ENCODE measurements around the gene ARAP3. TPM values are rescaled to one million over a fixed set of nuclear protein-coding genes. Genes with fewer than 3 reads are reported as not detected.
A peak's percentile ranks its signal among the peaks of the same experiment; 100 is the strongest.

ARAP3 gene
- total RNA-seq, 2 donors from 2014 or later = 17.5 to 22.6 TPM

GRCh38 chr5:141672071-141672840 is 9.8 kb downstream of the ARAP3 start:
- H3K27me3 Mint-ChIP-seq = no peaks in the 10 kb centered on the region
- H3K9me3 Mint-ChIP-seq = no peaks in the 10 kb centered on the region
- peak; percentile 16 to 34 for ATAC-seq
- no peaks in the 10 kb centered on the region for H3K36me3 Mint-ChIP-seq
- H3K27ac Mint-ChIP-seq = no peak overlapping the region
- DNase-seq (ENCODE audit: low spot score) = peak; percentile 49
- H3K4me1 Mint-ChIP-seq (ENCODE audit: low read depth in 2 of 2) = peaks cover 0 to under 1% of the 10 kb centered on the region in 2 donors
- no peak overlapping the region for H3K4me3 Mint-ChIP-seq

GRCh38 chr5:141669520-141669919 is 12.5 kb downstream of the ARAP3 start:
- Mint-ChIP-seq H3K4me3 (no peak overlapping the region), H3K9me3 (no peaks in the 10 kb centered on the region), H3K4me1 (ENCODE audit: low read depth in 2 of 2) (peaks cover 3 to 4% of the 10 kb centered on the region in 2 donors), H3K27me3 (no peaks in the 10 kb centered on the region), H3K27ac (no peak overlapping the region), H3K36me3 (no peaks in the 10 kb centered on the region)
- no peak for ATAC-seq
- DNase-seq (ENCODE audit: low spot score) = peak; percentile 46

GRCh38 chr5:141668601-141669265 is 13.3 kb downstream of the ARAP3 start:
- no peaks in the 10 kb centered on the region for H3K27me3 Mint-ChIP-seq
- ATAC-seq (no peak), DNase-seq (ENCODE audit: low spot score) (peak; percentile 16)
- no peaks in the 10 kb centered on the region for H3K9me3 Mint-ChIP-seq
- H3K27ac Mint-ChIP-seq = no peak overlapping the region
- no peaks in the 10 kb centered on the region for H3K36me3 Mint-ChIP-seq
- no peak overlapping the region for H3K4me3 Mint-ChIP-seq
- H3K4me1 Mint-ChIP-seq (ENCODE audit: low read depth in 2 of 2) = peaks cover 3 to 4% of the 10 kb centered on the region in 2 donors

GRCh38 chr5:141665995-141666940 is 15.8 kb downstream of the ARAP3 start:
- ATAC-seq = no peak
- Mint-ChIP-seq H3K4me3 (no peak overlapping the region), H3K36me3 (no peaks in the 10 kb centered on the region), H3K27me3 (no peaks in the 10 kb centered on the region), H3K27ac (no peak overlapping the region), H3K9me3 (no peaks in the 10 kb centered on the region), H3K4me1 (ENCODE audit: low read depth in 2 of 2) (peaks cover 3 to 4% of the 10 kb centered on the region in 2 donors)
- DNase-seq (ENCODE audit: low spot score) = no peak

- DNase-seq (ENCODE audit: low spot score) (peak; percentile 68), ATAC-seq (peak; percentile 85 to 86)
- Mint-ChIP-seq H3K27me3 (no peaks in the 10 kb centered on the region), H3K4me1 (ENCODE audit: low read depth in 2 of 2) (peaks cover 3 to 4% of the 10 kb centered on the region in 2 donors), H3K9me3 (no peaks in the 10 kb centered on the region), H3K4me3 (no peak overlapping the region), H3K27ac (no peak overlapping the region), H3K36me3 (no peaks in the 10 kb centered on the region)
Observed at GRCh38 chr5:141664733-141665461, 17.1 kb downstream of the ARAP3 start.

GRCh38 chr5:141663506-141663905 is 18.5 kb downstream of the ARAP3 start:
- Mint-ChIP-seq H3K4me3 (no peak overlapping the region), H3K27me3 (no peaks in the 10 kb centered on the region), H3K27ac (no peak overlapping the region), H3K36me3 (no peaks in the 10 kb centered on the region), H3K9me3 (no peaks in the 10 kb centered on the region), H3K4me1 (ENCODE audit: low read depth in 2 of 2) (peaks cover 4 to 6% of the 10 kb centered on the region in 2 donors)
- DNase-seq (ENCODE audit: low spot score) (no peak), ATAC-seq (no peak)

GRCh38 chr5:141662028-141662427 is 20.0 kb downstream of the ARAP3 start:
- H3K27ac Mint-ChIP-seq = no peak overlapping the region
- no peaks in the 10 kb centered on the region for H3K9me3 Mint-ChIP-seq
- H3K27me3 Mint-ChIP-seq = no peaks in the 10 kb centered on the region
- peak; percentile 46 for DNase-seq (ENCODE audit: low spot score)
- H3K4me3 Mint-ChIP-seq = no peak overlapping the region
- no peak for ATAC-seq
- peaks cover 10% of the 10 kb centered on the region for H3K36me3 Mint-ChIP-seq
- peaks cover 11 to 13% of the 10 kb centered on the region in 2 donors for H3K4me1 Mint-ChIP-seq (ENCODE audit: low read depth in 2 of 2)

GRCh38 chr5:141657937-141658545 is 24.0 kb downstream of the ARAP3 start:
- ATAC-seq = peak; percentile 73 to 84
- no peaks in the 10 kb centered on the region for H3K9me3 Mint-ChIP-seq
- no peak overlapping the region for H3K27ac Mint-ChIP-seq
- peaks cover 13 to 19% of the 10 kb centered on the region in 2 donors for H3K4me1 Mint-ChIP-seq (ENCODE audit: low read depth in 2 of 2)
- H3K4me3 Mint-ChIP-seq = no peak overlapping the region
- no peaks in the 10 kb centered on the region for H3K27me3 Mint-ChIP-seq
- peaks cover 14% of the 10 kb centered on the region for H3K36me3 Mint-ChIP-seq
- DNase-seq (ENCODE audit: low spot score) = peak; percentile 54

- Mint-ChIP-seq H3K4me1 (ENCODE audit: low read depth in 2 of 2) (peaks cover 17 to 25% of the 10 kb centered on the region in 2 donors), H3K9me3 (no peaks in the 10 kb centered on the region), H3K27ac (no peak overlapping the region), H3K4me3 (no peak overlapping the region), H3K27me3 (no peaks in the 10 kb centered on the region), H3K36me3 (peaks cover 14% of the 10 kb centered on the region)
- DNase-seq (ENCODE audit: low spot score) (peak; percentile 46), ATAC-seq (no peak)
Observed at GRCh38 chr5:141657404-141657803, 24.6 kb downstream of the ARAP3 start.

GRCh38 chr5:141656396-141656795 is 25.6 kb downstream of the ARAP3 start:
- Mint-ChIP-seq H3K9me3 (no peaks in the 10 kb centered on the region), H3K27ac (no peak overlapping the region), H3K4me3 (no peak overlapping the region), H3K4me1 (ENCODE audit: low read depth in 2 of 2) (peaks cover 22 to 32% of the 10 kb centered on the region in 2 donors), H3K36me3 (peaks cover 14% of the 10 kb centered on the region), H3K27me3 (no peaks in the 10 kb centered on the region)
- DNase-seq (ENCODE audit: low spot score) (peak; percentile 50), ATAC-seq (no peak)

GRCh38 chr5:141655020-141655419 is 27.0 kb downstream of the ARAP3 start:
- no peak overlapping the region for H3K4me3 Mint-ChIP-seq
- no peaks in the 10 kb centered on the region for H3K9me3 Mint-ChIP-seq
- peaks cover 14% of the 10 kb centered on the region for H3K36me3 Mint-ChIP-seq
- ATAC-seq (no peak), DNase-seq (ENCODE audit: low spot score) (no peak)
- peaks cover 31 to 38% of the 10 kb centered on the region in 2 donors for H3K4me1 Mint-ChIP-seq (ENCODE audit: low read depth in 2 of 2)
- H3K27ac Mint-ChIP-seq = no peak overlapping the region
- no peaks in the 10 kb centered on the region for H3K27me3 Mint-ChIP-seq

GRCh38 chr5:141654298-141654697 is 27.7 kb downstream of the ARAP3 start:
- DNase-seq (ENCODE audit: low spot score) (no peak), ATAC-seq (no peak)
- Mint-ChIP-seq H3K27me3 (no peaks in the 10 kb centered on the region), H3K9me3 (no peaks in the 10 kb centered on the region), H3K36me3 (peaks cover 14% of the 10 kb centered on the region), H3K27ac (no peak overlapping the region), H3K4me3 (no peak overlapping the region), H3K4me1 (ENCODE audit: low read depth in 2 of 2) (peaks cover 36 to 42% of the 10 kb centered on the region in 2 donors)

- H3K27me3 Mint-ChIP-seq = no peaks in the 10 kb centered on the region
- peaks cover 34 to 36% of the 10 kb centered on the region in 2 donors for H3K4me1 Mint-ChIP-seq (ENCODE audit: low read depth in 2 of 2)
- peak overlapping the region; percentile 84 to 95 for H3K27ac Mint-ChIP-seq
- H3K9me3 Mint-ChIP-seq = no peaks in the 10 kb centered on the region
- H3K36me3 Mint-ChIP-seq = peaks cover 3% of the 10 kb centered on the region
- peak overlapping the region; percentile 91 for H3K4me3 Mint-ChIP-seq
- no peak for ATAC-seq
- DNase-seq (ENCODE audit: low spot score) = no peak
Observed at GRCh38 chr5:141651728-141652105, 30.3 kb downstream of the ARAP3 start.
